MM.1S (cell line): ENCODE results near the gene PHETA2.

Source experiments
- DNase-seq: peaks from one replicate; pipeline ENCODE4 v3.0.0-alpha.2; 2015
- H2AFZ ChIP-seq: fragments of 300-600 bp; sonication (generic); 2 replicates; pipeline ENCODE4 v1.6.0; 2016; ENCODE audit warnings: antibody characterized with exemption, low read length
- H3F3A ChIP-seq: fragments of 300-600 bp; sonication (generic); 2 replicates; pipeline ENCODE4 v1.6.1; 2016; ENCODE audit warnings: mild to moderate bottlenecking, antibody characterized with exemption, low read length, moderate library complexity, mixed read lengths; ENCODE audit not compliant: insufficient read depth
- H3K27ac ChIP-seq: fragments of 300-600 bp; sonication (generic); 2 replicates; pipeline ENCODE4 v1.5.1; 2016; ENCODE audit warnings: mild to moderate bottlenecking, low read length
- H3K27me3 ChIP-seq: fragments of 300-600 bp; sonication (generic); replicated peaks from 2 replicates; pipeline ENCODE4 v1.6.0; 2016; ENCODE audit warnings: low read length; ENCODE audit not compliant: insufficient read depth
- H3K36me3 ChIP-seq: fragments of 300-600 bp; sonication (generic); replicated peaks from 2 replicates; pipeline ENCODE4 v1.6.1; 2016; ENCODE audit warnings: mild to moderate bottlenecking, low read length, mixed read lengths; ENCODE audit not compliant: insufficient read depth
- H3K4me1 ChIP-seq: fragments of 300-600 bp; sonication (generic); 2 replicates; pipeline ENCODE4 v1.6.1; 2016; ENCODE audit warnings: low read length, mixed read lengths
- H3K4me2 ChIP-seq: fragments of 300-600 bp; sonication (generic); 2 replicates; pipeline ENCODE4 v1.6.0; 2016; ENCODE audit warnings: low read depth, low read length
- H3K4me3 ChIP-seq: fragments of 300-600 bp; sonication (generic); 2 replicates; pipeline ENCODE4 v1.5.1; 2016; ENCODE audit warnings: low read length, mixed read lengths
- H3K79me2 ChIP-seq: fragments of 300-600 bp; sonication (generic); 2 replicates; pipeline ENCODE4 v1.6.1; 2016; ENCODE audit warnings: mixed run types, low read length, mixed read lengths
- H3K9ac ChIP-seq: fragments of 300-600 bp; sonication (generic); 2 replicates; pipeline ENCODE4 v1.6.1; 2016; ENCODE audit warnings: low read length, mixed read lengths
- H3K9me2 ChIP-seq: fragments of 300-600 bp; sonication (generic); replicated peaks from 2 replicates; pipeline ENCODE4 v1.6.1; 2016; ENCODE audit warnings: mild to moderate bottlenecking, low read length, mixed read lengths; ENCODE audit not compliant: insufficient read depth
- H3K9me3 ChIP-seq: fragments of 300-600 bp; sonication (generic); replicated peaks from 2 replicates; pipeline ENCODE4 v1.6.1; 2016; ENCODE audit warnings: mild to moderate bottlenecking, low read length, mixed read lengths; ENCODE audit not compliant: insufficient read depth
- H4K20me1 ChIP-seq: fragments of 300-600 bp; sonication (generic); 2 replicates; pipeline ENCODE4 v1.6.1; 2016; ENCODE audit warnings: mild to moderate bottlenecking, low read length, moderate library complexity, mixed read lengths; ENCODE audit not compliant: insufficient read depth
- CTCF ChIP-seq: fragments of 300-600 bp; sonication (generic); IDR thresholded peaks from 2 replicates; pipeline ENCODE4 v1.5.1; 2016; ENCODE audit warnings: antibody characterized with exemption, low read length, mixed read lengths
- EZH2 ChIP-seq: fragments of 300-600 bp; sonication (generic); optimal IDR thresholded peaks from 2 replicates; pipeline ENCODE3; 2017; ENCODE audit warnings: low read depth, mild to moderate bottlenecking, antibody characterized with exemption, low read length, mixed read lengths
- EZH2phosphoT487 ChIP-seq: fragments of 300-600 bp; sonication (generic); IDR thresholded peaks from 2 replicates; pipeline ENCODE4 v1.6.1; 2018; ENCODE audit warnings: antibody characterized with exemption, low read length

Gene PHETA2

DNA sequence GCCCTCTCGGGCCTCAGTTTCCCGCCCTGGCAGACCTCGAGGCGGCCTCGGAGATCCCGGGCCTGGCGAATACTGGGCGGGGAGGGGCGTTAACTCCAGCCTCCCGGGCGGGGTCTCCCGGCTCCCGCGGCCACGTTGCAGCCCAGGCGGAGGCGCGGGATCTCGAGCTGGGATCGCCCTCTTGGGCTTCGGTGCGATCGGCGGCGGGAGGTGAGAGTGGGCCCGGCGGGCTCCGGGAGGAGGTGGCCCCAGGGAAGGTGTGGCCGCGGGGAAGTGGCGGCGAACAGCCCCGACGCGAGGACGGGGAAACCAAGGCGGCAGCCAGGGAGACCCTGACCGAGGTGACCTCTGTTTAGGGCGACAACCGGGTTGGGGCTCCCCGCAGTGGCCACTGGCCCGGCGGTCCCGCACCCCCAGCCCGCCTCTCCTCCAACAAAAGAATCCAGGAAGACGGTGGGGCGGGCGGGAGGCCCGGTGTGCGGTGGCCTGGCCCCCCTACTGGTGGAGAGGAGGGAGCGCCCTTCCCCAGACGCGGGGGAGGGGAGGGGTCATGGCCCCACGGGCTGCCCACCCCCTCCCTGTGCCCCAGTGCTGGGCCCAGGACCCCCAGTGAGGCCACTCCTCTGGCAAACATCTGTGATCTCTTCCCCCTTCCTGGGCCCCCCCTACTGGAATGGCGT is at the start of gene PHETA2:
TSS of gene PHETA2 (plus strand) at position 117 of the 680 bp plus-strand sequence. CDS start 3,046 bp downstream, outside the sequence.
- Histone ChIP-seq H2AFZ (peak within 1 kb of the TSS; percentile 58; the same call in 1 of the 2 replicates), H3F3A (peaks cover 20% of the 10 kb centered on the region; the same call in 1 of the 2 replicates), H4K20me1 (no peaks in the 10 kb centered on the region), H3K4me1 (peaks cover 15% of the 10 kb centered on the region), H3K79me2 (no peaks in the 10 kb centered on the region), H3K9me2 (no peaks in the 10 kb centered on the region), H3K4me2 (peak within 1 kb of the TSS; percentile 45; the same call in 1 of the 2 replicates), H3K9ac (peak within 1 kb of the TSS; percentile 37; the same call in 1 of the 2 replicates), H3K4me3 (peak within 1 kb of the TSS; percentile 34; the same call in 1 of the 2 replicates), H3K27me3 (no peaks in the 10 kb centered on the region), H3K9me3 (no peaks in the 10 kb centered on the region), H3K27ac (no peak within 1 kb of the TSS), H3K36me3 (no peaks in the 10 kb centered on the region)
- DNase-seq = no peak
- TF ChIP-seq CTCF (peak; percentile 19; the same call in 1 of the 2 replicates), EZH2 (no peak)

- TF ChIP-seq CTCF = no peak
- no peaks in the 10 kb centered on the region for H3K36me3 ChIP-seq
- H3F3A ChIP-seq = no peaks in the 10 kb centered on the region
Measured at GRCh38 chr22:42025421-42025820, 48.6 kb upstream of the PHETA2 start.

DNA sequence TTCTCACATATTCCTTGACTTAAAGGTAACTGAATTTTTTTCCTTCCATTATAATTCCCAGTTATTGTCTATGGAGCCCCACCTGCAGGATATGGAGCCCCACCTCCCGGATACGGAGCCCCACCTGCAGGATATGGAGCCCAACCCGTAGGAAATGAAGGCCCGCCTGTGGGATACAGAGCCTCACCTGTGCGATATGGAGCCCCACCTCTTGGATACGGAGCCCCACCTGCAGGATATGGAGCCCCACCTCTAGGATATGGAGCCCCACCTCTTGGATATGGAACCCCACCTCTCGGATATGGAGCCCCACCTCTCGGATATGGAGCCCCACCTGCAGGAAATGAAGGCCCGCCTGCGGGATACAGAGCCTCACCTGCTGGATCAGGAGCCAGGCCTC is 47.3 kb upstream of the PHETA2 start:
- Histone ChIP-seq H2AFZ (no peak overlapping the region), H3F3A (peaks cover 9% of the 10 kb centered on the region), H4K20me1 (no peaks in the 10 kb centered on the region), H3K36me3 (no peaks in the 10 kb centered on the region), H3K4me1 (peaks cover 25% of the 10 kb centered on the region), H3K9ac (no peak overlapping the region), H3K9me3 (no peaks in the 10 kb centered on the region), H3K4me3 (no peak overlapping the region), H3K27me3 (no peaks in the 10 kb centered on the region), H3K79me2 (no peaks in the 10 kb centered on the region), H3K9me2 (no peaks in the 10 kb centered on the region), H3K27ac (no peak overlapping the region), H3K4me2 (no peak overlapping the region)
- no peak for TF ChIP-seq EZH2
- TF ChIP-seq CTCF = no peak
- no peak for TF ChIP-seq EZH2phosphoT487
- DNase-seq = no peak

More at GRCh38 chr22:42025421-42025820, 48.6 kb upstream of the PHETA2 start:
- H3K27me3 ChIP-seq = no peaks in the 10 kb centered on the region
- no peak overlapping the region for H2AFZ ChIP-seq
- H3K9ac ChIP-seq = no peak overlapping the region
- no peak overlapping the region for H3K27ac ChIP-seq
- no peaks in the 10 kb centered on the region for H3K9me2 ChIP-seq
- no peaks in the 10 kb centered on the region for H3K9me3 ChIP-seq
- no peaks in the 10 kb centered on the region for H3K79me2 ChIP-seq
- no peak overlapping the region for H3K4me2 ChIP-seq
- peaks cover 14% of the 10 kb centered on the region for H3K4me1 ChIP-seq
- H4K20me1 ChIP-seq = no peaks in the 10 kb centered on the region
- no peak overlapping the region for H3K4me3 ChIP-seq
- no peak for DNase-seq
